WTC11 (cell line): ENCODE data around the gene FEZF1. TPM values are rescaled to one million over a fixed set of nuclear protein-coding genes. Genes with fewer than 3 reads are reported as not detected.
A peak's percentile ranks its signal among the peaks of the same experiment; 100 is the strongest.

Experiments used
- ATAC-seq: fragments of 200-7000 bp; cut with Tn5 transposase; 2 replicates; pipeline ENCODE4 v1.10.0; 2021; ENCODE audit warnings: mild to moderate bottlenecking, moderate library complexity
- CTCF ChIA-PET: fragments of 300-600 bp; sonication (Branson Sonifier 250); formaldehyde crosslinking; loops from one replicate; lab custom pipeline; 2021; ENCODE audit warnings: antibody characterized with exemption; lab: Charles Lee
- POLR2A ChIA-PET: fragments of 350-600 bp; sonication (Branson Sonifier 250); formaldehyde crosslinking; loops from one replicate; lab custom pipeline; 2021; ENCODE audit warnings: antibody characterized with exemption; lab: Charles Lee
- DNase-seq: peaks from one replicate; pipeline ENCODE4 v3.0.0; 2021; ENCODE audit warnings: low spot score
- H3K27ac Mint-ChIP-seq: 2 replicates; pipeline ENCODE4 v1.8.0; 2021; ENCODE audit warnings: mixed read lengths
- H3K27me3 Mint-ChIP-seq: 2 replicates; pipeline ENCODE4 v1.8.0; 2021; ENCODE audit warnings: low read depth, mild to moderate bottlenecking, moderate library complexity, mixed read lengths
- H3K36me3 Mint-ChIP-seq: 2 replicates; pipeline ENCODE4 v1.8.0; 2021; ENCODE audit warnings: mixed read lengths
- H3K4me1 Mint-ChIP-seq: 2 replicates; pipeline ENCODE4 v1.8.0; 2022; ENCODE audit warnings: mixed read lengths
- H3K4me3 Mint-ChIP-seq: 2 replicates; pipeline ENCODE4 v1.8.0; 2021; ENCODE audit warnings: mild to moderate bottlenecking, moderate library complexity, mixed read lengths
- H3K9me3 Mint-ChIP-seq: 2 replicates; pipeline ENCODE4 v1.8.0; 2021; ENCODE audit warnings: mixed read lengths
- ATF3 ChIP-seq: sonication (generic); formaldehyde crosslinking; conservative IDR thresholded peaks from 2 replicates; pipeline ENCODE4 v1.8.1; 2022; ENCODE audit warnings: mild to moderate bottlenecking, missing genetic modification reagents
- ETV6 ChIP-seq: sonication (generic); formaldehyde crosslinking; IDR thresholded peaks from 2 replicates; pipeline ENCODE4 v1.8.1; 2022; ENCODE audit warnings: mild to moderate bottlenecking, missing genetic modification reagents
- GRHL2 ChIP-seq: fragments of 250-450 bp; sonication (Bioruptor Pico); IDR thresholded peaks from 2 replicates; pipeline ENCODE4 v1.8.0; 2022; ENCODE audit warnings: mild to moderate bottlenecking, moderate library complexity; ENCODE audit not compliant: insufficient replicate concordance, severe bottlenecking
- HMGA2 ChIP-seq: fragments of 250-450 bp; sonication (Bioruptor Pico); IDR thresholded peaks from 2 replicates; pipeline ENCODE4 v1.4.0; 2021; ENCODE audit warnings: mild to moderate bottlenecking, moderate library complexity
- MYBL2 ChIP-seq: sonication (generic); formaldehyde crosslinking; IDR thresholded peaks from 2 replicates; pipeline ENCODE4 v1.8.1; 2023; ENCODE audit warnings: mild to moderate bottlenecking, moderate library complexity, missing genetic modification reagents
- PREB ChIP-seq: sonication (generic); formaldehyde crosslinking; IDR thresholded peaks from 2 replicates; pipeline ENCODE4 v1.8.1; 2022; ENCODE audit warnings: mild to moderate bottlenecking, missing genetic modification reagents, moderate library complexity, borderline replicate concordance
- SMAD3 ChIP-seq: sonication (generic); formaldehyde crosslinking; IDR thresholded peaks from 2 replicates; pipeline ENCODE4 v1.8.0; 2022; ENCODE audit warnings: missing genetic modification reagents, mild to moderate bottlenecking, borderline replicate concordance
- ZBTB21 ChIP-seq: sonication (generic); formaldehyde crosslinking; IDR thresholded peaks from 2 replicates; pipeline ENCODE4 v1.8.1; 2023; ENCODE audit warnings: mild to moderate bottlenecking, missing genetic modification reagents, borderline replicate concordance
- total RNA-seq: library from RNA; stranded (reverse); gene quantifications from 3 replicates; pipeline ENCODE4 v1.2.3, GENCODE V29; 2021
- TF ChIP-seq, protein P1 (sequence below): sonication (generic); formaldehyde crosslinking; IDR thresholded peaks from 2 replicates; pipeline ENCODE4 v1.8.1; 2023; ENCODE audit warnings: mild to moderate bottlenecking, missing genetic modification reagents, borderline replicate concordance
- TF ChIP-seq, protein P2 (sequence below): sonication (generic); formaldehyde crosslinking; IDR thresholded peaks from 2 replicates; pipeline ENCODE4 v1.8.0; 2023; ENCODE audit warnings: mild to moderate bottlenecking, missing genetic modification reagents
- TF ChIP-seq, protein P3 (sequence below): fragments of 250-450 bp; sonication (Bioruptor Pico); IDR thresholded peaks from 2 replicates; pipeline ENCODE4 v2.1.2; 2022; ENCODE audit warnings: mild to moderate bottlenecking, moderate library complexity
- TF ChIP-seq, protein P4 (sequence below): sonication (generic); formaldehyde crosslinking; IDR thresholded peaks from 2 replicates; pipeline ENCODE4 v1.8.0; 2022; ENCODE audit warnings: mild to moderate bottlenecking, missing genetic modification reagents

FEZF1 gene
- total RNA-seq, 1 experiment from 2014 or later = 20.0 TPM

DNA sequence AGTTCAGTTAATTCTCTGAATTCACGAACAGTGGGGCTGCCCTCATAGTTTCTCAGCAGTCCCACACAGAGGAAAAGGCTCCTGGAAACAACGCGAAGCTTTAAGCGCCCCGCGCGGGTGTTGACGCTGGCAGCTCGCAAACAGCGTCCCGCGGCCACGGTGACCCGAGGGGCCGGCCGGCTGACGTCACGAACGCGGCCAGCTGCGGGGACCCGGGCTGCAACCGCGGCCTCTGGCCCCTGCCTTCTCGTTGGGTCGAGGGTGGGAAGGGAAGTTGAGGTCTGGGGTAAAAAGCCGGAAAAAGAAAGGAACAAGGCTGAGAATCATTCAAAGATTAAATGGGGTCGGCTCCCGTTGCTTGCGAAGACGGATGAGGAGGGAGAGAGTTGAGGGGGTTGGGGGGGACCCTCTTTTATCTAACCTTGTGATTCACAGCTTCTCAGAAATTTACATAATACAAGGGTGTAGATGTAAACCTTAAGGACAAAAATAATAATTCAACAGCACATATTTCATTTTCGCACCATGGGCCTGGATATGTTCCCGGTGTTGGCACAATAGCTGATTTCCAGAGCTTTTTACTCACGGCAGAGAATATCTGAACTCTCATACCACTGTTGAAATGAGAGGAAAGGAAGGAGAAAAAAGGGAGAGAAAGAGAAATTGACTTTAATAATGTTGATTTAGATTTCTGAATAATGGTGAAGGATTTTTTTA lies 7.3 kb upstream of the FEZF1 start (continued):
- TF ChIP-seq, protein P1, sequence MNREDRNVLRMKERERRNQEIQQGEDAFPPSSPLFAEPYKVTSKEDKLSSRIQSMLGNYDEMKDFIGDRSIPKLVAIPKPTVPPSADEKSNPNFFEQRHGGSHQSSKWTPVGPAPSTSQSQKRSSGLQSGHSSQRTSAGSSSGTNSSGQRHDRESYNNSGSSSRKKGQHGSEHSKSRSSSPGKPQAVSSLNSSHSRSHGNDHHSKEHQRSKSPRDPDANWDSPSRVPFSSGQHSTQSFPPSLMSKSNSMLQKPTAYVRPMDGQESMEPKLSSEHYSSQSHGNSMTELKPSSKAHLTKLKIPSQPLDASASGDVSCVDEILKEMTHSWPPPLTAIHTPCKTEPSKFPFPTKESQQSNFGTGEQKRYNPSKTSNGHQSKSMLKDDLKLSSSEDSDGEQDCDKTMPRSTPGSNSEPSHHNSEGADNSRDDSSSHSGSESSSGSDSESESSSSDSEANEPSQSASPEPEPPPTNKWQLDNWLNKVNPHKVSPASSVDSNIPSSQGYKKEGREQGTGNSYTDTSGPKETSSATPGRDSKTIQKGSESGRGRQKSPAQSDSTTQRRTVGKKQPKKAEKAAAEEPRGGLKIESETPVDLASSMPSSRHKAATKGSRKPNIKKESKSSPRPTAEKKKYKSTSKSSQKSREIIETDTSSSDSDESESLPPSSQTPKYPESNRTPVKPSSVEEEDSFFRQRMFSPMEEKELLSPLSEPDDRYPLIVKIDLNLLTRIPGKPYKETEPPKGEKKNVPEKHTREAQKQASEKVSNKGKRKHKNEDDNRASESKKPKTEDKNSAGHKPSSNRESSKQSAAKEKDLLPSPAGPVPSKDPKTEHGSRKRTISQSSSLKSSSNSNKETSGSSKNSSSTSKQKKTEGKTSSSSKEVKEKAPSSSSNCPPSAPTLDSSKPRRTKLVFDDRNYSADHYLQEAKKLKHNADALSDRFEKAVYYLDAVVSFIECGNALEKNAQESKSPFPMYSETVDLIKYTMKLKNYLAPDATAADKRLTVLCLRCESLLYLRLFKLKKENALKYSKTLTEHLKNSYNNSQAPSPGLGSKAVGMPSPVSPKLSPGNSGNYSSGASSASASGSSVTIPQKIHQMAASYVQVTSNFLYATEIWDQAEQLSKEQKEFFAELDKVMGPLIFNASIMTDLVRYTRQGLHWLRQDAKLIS (CRISPR knock-in tag) = 0 out of 2 replicates have a peak, but pooled peaks have one; percentile 23
- TF ChIP-seq HMGA2 (CRISPR knock-in tag) = no peak
- TF ChIP-seq, protein P2, sequence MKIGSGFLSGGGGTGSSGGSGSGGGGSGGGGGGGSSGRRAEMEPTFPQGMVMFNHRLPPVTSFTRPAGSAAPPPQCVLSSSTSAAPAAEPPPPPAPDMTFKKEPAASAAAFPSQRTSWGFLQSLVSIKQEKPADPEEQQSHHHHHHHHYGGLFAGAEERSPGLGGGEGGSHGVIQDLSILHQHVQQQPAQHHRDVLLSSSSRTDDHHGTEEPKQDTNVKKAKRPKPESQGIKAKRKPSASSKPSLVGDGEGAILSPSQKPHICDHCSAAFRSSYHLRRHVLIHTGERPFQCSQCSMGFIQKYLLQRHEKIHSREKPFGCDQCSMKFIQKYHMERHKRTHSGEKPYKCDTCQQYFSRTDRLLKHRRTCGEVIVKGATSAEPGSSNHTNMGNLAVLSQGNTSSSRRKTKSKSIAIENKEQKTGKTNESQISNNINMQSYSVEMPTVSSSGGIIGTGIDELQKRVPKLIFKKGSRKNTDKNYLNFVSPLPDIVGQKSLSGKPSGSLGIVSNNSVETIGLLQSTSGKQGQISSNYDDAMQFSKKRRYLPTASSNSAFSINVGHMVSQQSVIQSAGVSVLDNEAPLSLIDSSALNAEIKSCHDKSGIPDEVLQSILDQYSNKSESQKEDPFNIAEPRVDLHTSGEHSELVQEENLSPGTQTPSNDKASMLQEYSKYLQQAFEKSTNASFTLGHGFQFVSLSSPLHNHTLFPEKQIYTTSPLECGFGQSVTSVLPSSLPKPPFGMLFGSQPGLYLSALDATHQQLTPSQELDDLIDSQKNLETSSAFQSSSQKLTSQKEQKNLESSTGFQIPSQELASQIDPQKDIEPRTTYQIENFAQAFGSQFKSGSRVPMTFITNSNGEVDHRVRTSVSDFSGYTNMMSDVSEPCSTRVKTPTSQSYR (CRISPR knock-in tag) = 0 out of 2 replicates have a peak, but pooled peaks have one; percentile 20
- TF ChIP-seq ZBTB21 (CRISPR knock-in tag) = 0 out of 2 replicates have a peak, but pooled peaks have one; percentile 50

- ATAC-seq = peak; percentile 19
- CTCF ChIA-PET = interaction anchor here (0.6 to 1.6 kb wide), 7 partner anchors 11 to 222 kb away, joined by 3 to 9 read pairs (median 6); no protein-coding TSS in a partner anchor
- Mint-ChIP-seq H3K36me3 (no peaks in the 10 kb centered on the region), H3K4me1 (peaks cover 65% of the 10 kb centered on the region), H3K27ac (peak overlapping the region; percentile 84), H3K27me3 (peaks cover 91% of the 10 kb centered on the region), H3K9me3 (no peaks in the 10 kb centered on the region), H3K4me3 (peak overlapping the region; percentile 85)
- DNase-seq = peak; percentile 47
- POLR2A ChIA-PET = interaction anchor here (0.9 to 2.0 kb wide), 2 partner anchors 127 to 167 kb away, joined by 3 to 6 read pairs; partner anchors contain the start of gene AASS
- TF ChIP-seq, protein P3, sequence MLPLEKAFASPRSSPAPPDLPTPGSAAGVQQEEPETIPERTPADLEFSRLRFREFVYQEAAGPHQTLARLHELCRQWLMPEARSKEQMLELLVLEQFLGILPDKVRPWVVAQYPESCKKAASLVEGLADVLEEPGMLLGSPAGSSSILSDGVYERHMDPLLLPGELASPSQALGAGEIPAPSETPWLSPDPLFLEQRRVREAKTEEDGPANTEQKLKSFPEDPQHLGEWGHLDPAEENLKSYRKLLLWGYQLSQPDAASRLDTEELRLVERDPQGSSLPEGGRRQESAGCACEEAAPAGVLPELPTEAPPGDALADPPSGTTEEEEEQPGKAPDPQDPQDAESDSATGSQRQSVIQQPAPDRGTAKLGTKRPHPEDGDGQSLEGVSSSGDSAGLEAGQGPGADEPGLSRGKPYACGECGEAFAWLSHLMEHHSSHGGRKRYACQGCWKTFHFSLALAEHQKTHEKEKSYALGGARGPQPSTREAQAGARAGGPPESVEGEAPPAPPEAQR (CRISPR knock-in tag) = no peak
- 0 out of 2 replicates have a peak, but pooled peaks have one; percentile 2 for TF ChIP-seq MYBL2
Measured at GRCh38 chr7:122311050-122311700, 6.6 kb upstream of the FEZF1 start.

DNA sequence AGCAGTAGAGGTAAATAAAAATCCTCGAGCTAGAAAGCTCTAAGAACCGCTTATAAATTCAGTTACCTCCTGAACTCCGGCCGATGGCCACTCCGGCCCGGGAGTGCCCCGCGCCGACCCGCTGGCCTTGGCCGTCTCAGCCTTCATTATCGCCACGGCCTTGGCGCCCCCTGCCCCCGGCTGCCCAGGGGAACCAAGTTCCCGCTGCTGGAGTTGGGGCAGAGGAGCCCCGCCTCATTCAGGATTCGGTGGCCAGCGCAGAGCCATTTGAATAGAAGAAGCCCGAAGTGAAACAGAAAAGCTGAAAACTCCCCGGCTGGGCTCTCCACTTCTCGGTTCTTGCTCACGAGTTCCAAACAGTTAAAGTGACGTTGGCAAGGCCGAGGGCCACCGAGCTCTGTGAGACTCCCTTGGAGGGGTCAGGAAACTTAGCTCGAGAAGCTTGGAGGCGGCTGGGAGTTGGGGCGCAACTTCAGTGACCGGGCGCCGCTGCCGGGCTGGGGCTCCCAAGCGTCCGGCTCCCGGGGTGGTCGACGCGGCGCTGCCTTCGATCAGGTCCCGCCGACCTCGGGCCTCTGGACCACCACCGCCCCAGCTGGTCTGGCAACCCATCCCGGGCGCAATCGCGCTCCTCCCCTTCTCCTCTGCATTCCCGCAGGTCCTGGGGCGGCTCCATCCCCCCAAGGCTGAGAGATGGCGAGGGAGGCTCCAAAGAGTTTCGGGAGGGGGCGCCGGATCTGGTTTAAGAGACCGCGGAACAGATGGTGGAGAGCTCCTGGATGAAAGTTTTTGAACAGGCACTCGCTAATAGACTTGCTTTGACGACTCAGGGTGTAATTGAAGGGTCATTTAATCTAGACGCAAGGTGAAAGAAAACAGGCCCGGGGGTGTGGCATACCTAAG lies 5.8 kb upstream of the FEZF1 start:
- peaks cover 60% of the 10 kb centered on the region for H3K4me1 Mint-ChIP-seq
- peak overlapping the region; percentile 85 for H3K4me3 Mint-ChIP-seq
- H3K9me3 Mint-ChIP-seq = no peaks in the 10 kb centered on the region
- H3K27me3 Mint-ChIP-seq = peaks cover 91% of the 10 kb centered on the region
- peak; percentile 92 for DNase-seq
- no peaks in the 10 kb centered on the region for H3K36me3 Mint-ChIP-seq
- POLR2A ChIA-PET = interaction anchor here (0.9 to 2.0 kb wide), 3 partner anchors 11 to 166 kb away, joined by 4 to 6 read pairs (median 4); partner anchors contain the start of gene AASS
- peak; percentile 57 for ATAC-seq
- peak overlapping the region; percentile 84; the same call in 1 of the 2 replicates for H3K27ac Mint-ChIP-seq
- CTCF ChIA-PET = interaction anchor here (1.1 to 1.6 kb wide), 9 partner anchors 10 to 223 kb away, joined by 3 to 9 read pairs (median 4); no protein-coding TSS in a partner anchor
- TF ChIP-seq ATF3 (CRISPR knock-in tag) (no peak), PREB (no peak), GRHL2 (no peak), SMAD3 (CRISPR knock-in tag) (no peak), ETV6 (CRISPR knock-in tag) (peak; percentile 90)
- TF ChIP-seq, protein P3 (CRISPR knock-in tag) = no peak
- TF ChIP-seq, protein P4, sequence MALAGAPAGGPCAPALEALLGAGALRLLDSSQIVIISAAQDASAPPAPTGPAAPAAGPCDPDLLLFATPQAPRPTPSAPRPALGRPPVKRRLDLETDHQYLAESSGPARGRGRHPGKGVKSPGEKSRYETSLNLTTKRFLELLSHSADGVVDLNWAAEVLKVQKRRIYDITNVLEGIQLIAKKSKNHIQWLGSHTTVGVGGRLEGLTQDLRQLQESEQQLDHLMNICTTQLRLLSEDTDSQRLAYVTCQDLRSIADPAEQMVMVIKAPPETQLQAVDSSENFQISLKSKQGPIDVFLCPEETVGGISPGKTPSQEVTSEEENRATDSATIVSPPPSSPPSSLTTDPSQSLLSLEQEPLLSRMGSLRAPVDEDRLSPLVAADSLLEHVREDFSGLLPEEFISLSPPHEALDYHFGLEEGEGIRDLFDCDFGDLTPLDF (CRISPR knock-in tag) = no peak
